DOHH2 (cell line): ENCODE results near the gene F8A1.
"Not testable (repeated sequence)": the region's sequence is repeated elsewhere in the genome, so short reads cannot be mapped to it uniquely, and the experiment has no call there.

Experiments
- H3F3A ChIP-seq: fragments of 200-600 bp; sonication (generic), shearing (Covaris generic); 2 replicates; pipeline ENCODE4 v1.6.0; 2016; ENCODE audit warnings: antibody characterized with exemption, mild to moderate bottlenecking; ENCODE audit not compliant: control insufficient read depth, insufficient read depth
- H3K27ac ChIP-seq: fragments of 200-600 bp; sonication (generic); 2 replicates; pipeline ENCODE4 v1.5.1; 2014; ENCODE audit warnings: low read depth, mild to moderate bottlenecking, low read length, moderate library complexity
- H3K27me3 ChIP-seq: fragments of 200-600 bp; sonication (generic); 2 replicates; pipeline ENCODE4 v1.6.1; 2014; ENCODE audit warnings: mild to moderate bottlenecking, low read length, mixed read lengths; ENCODE audit not compliant: control insufficient read depth
- H3K36me3 ChIP-seq: fragments of 200-600 bp; sonication (generic); 2 replicates; pipeline ENCODE4 v1.6.1; 2014; ENCODE audit warnings: mild to moderate bottlenecking, low read length, moderate library complexity, mixed read lengths; ENCODE audit not compliant: control insufficient read depth
- H3K4me1 ChIP-seq: fragments of 200-600 bp; sonication (generic); 2 replicates; pipeline ENCODE4 v1.6.1; 2014; ENCODE audit warnings: mild to moderate bottlenecking, low read length, mixed read lengths; ENCODE audit not compliant: control insufficient read depth
- H3K4me2 ChIP-seq: fragments of 200-600 bp; sonication (generic); 2 replicates; pipeline ENCODE4 v1.6.0; 2014; ENCODE audit warnings: mild to moderate bottlenecking, low read length, moderate library complexity
- H3K4me3 ChIP-seq: fragments of 200-600 bp; sonication (generic); 2 replicates; pipeline ENCODE4 v1.5.1; 2014; ENCODE audit warnings: mild to moderate bottlenecking, low read length, mixed read lengths
- H3K79me2 ChIP-seq: fragments of 200-600 bp; sonication (generic); 2 replicates; pipeline ENCODE4 v1.6.1; 2014; ENCODE audit warnings: mild to moderate bottlenecking, low read length, mixed read lengths; ENCODE audit not compliant: control insufficient read depth
- H3K9me2 ChIP-seq: fragments of 200-600 bp; sonication (generic); replicated peaks from 2 replicates; pipeline ENCODE4 v1.6.1; 2014; ENCODE audit warnings: mild to moderate bottlenecking, low read length, mixed read lengths; ENCODE audit not compliant: control insufficient read depth
- H3K9me3 ChIP-seq: fragments of 200-600 bp; sonication (generic); 2 replicates; pipeline ENCODE4 v1.6.1; 2014; ENCODE audit warnings: antibody characterized with exemption, low read length, mixed read lengths; ENCODE audit not compliant: control insufficient read depth, insufficient read depth
- H4K20me1 ChIP-seq: fragments of 200-600 bp; sonication (generic); 2 replicates; pipeline ENCODE4 v1.6.0; 2014; ENCODE audit warnings: low read depth, mild to moderate bottlenecking, antibody characterized with exemption, low read length, moderate library complexity; ENCODE audit not compliant: control insufficient read depth, insufficient read depth
- EZH2phosphoT487 ChIP-seq: fragments of 200-600 bp; sonication (generic); IDR thresholded peaks from 2 replicates; pipeline ENCODE4 v1.6.1; 2017; ENCODE audit warnings: borderline replicate concordance, mild to moderate bottlenecking, antibody characterized with exemption, low read length, moderate library complexity, mixed read lengths
- TF ChIP-seq, protein P1 (sequence below): fragments of 200-600 bp; sonication (generic); IDR thresholded peaks from one replicate; pipeline ENCODE4 v1.5.1; 2014; ENCODE audit warnings: antibody characterized with exemption, mild to moderate bottlenecking, low read depth, low read length; ENCODE audit not compliant: poor library complexity, severe bottlenecking

F8A1 gene

GRCh38 chrX:154886069-154886788 lies at the start of gene F8A1:
TSS of gene F8A1 (plus strand) at chrX:154886355. CDS start at chrX:154886375, 20 bp downstream.
- not testable (repeated sequence) for H3K27ac ChIP-seq, H3K27me3 ChIP-seq, H3K9me3 ChIP-seq, H3K79me2 ChIP-seq, H3F3A ChIP-seq, H3K9me2 ChIP-seq, H3K4me1 ChIP-seq, H4K20me1 ChIP-seq, H3K36me3 ChIP-seq
- peak within 1 kb of the TSS; percentile 46; the same call in 1 of the 2 replicates for H3K4me3 ChIP-seq
- peak within 1 kb of the TSS; percentile 43 for H3K4me2 ChIP-seq

DNA sequence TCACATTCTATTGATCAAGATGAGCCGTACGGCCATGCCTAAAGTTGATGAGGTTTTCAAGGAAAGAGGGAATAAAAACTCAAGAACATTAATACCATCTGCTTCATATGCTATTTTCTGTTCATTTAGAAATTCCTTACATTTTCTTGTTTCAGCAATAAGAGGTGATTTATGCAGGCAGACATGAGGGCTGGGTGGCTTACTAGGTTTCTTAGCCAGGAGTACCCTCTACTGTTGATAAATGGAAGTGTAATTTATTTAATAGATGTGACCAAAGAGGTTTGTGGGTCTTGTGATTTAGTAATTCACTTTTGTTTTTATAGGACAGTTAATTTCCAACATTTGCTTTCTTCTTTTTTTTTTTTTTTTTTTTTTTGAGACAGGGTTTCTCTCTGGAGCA lies 45.3 kb upstream of the F8A1 start:
- no peak overlapping the region for H3K27ac ChIP-seq
- no peaks in the 10 kb centered on the region for H3K9me3 ChIP-seq
- H3K36me3 ChIP-seq = no peaks in the 10 kb centered on the region
- H3K4me3 ChIP-seq = no peak overlapping the region
- TF ChIP-seq, protein P1, sequence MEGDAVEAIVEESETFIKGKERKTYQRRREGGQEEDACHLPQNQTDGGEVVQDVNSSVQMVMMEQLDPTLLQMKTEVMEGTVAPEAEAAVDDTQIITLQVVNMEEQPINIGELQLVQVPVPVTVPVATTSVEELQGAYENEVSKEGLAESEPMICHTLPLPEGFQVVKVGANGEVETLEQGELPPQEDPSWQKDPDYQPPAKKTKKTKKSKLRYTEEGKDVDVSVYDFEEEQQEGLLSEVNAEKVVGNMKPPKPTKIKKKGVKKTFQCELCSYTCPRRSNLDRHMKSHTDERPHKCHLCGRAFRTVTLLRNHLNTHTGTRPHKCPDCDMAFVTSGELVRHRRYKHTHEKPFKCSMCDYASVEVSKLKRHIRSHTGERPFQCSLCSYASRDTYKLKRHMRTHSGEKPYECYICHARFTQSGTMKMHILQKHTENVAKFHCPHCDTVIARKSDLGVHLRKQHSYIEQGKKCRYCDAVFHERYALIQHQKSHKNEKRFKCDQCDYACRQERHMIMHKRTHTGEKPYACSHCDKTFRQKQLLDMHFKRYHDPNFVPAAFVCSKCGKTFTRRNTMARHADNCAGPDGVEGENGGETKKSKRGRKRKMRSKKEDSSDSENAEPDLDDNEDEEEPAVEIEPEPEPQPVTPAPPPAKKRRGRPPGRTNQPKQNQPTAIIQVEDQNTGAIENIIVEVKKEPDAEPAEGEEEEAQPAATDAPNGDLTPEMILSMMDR = peak; percentile 50
- TF ChIP-seq EZH2phosphoT487 = no peak
- no peaks in the 10 kb centered on the region for H3K27me3 ChIP-seq
- H4K20me1 ChIP-seq = no peaks in the 10 kb centered on the region
- H3K9me2 ChIP-seq = no peaks in the 10 kb centered on the region
- H3F3A ChIP-seq = no peaks in the 10 kb centered on the region
- H3K79me2 ChIP-seq = no peaks in the 10 kb centered on the region
- H3K4me1 ChIP-seq = no peaks in the 10 kb centered on the region
- H3K4me2 ChIP-seq = no peak overlapping the region

DNA sequence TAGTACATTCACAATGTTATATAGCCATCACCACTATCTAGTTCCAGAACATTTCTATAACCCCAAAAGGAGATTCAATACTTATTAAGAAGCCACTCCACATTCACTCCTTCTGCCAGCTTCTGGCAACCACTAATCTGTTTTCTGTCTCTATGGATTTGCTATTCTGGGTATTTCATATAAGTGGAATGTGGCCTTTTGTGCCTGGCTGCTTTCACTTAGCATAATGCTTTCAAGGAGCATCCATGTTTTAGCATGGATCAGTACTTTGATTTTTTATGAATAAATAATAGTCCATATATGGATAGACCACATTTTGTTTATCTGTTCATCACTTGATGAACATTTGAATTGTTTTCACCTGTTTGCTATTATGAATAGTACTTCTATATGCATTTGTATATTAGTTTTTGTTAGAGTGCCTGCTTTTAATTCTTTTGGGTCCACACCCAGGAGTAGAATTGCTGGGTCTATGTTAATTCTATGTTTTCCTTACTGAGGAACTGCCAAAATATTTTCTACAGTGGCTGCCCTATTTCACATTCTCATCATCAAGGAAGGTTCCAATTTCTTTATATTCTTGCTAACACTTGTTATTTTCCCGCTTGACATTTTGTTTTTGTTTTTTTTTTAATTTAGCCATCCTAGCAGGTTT lies 35.1 kb upstream of the F8A1 start:
- no peaks in the 10 kb centered on the region for H3K27me3 ChIP-seq
- H3K27ac ChIP-seq = no peak overlapping the region
- no peaks in the 10 kb centered on the region for H4K20me1 ChIP-seq
- H3K4me3 ChIP-seq = no peak overlapping the region
- H3K9me2 ChIP-seq = no peaks in the 10 kb centered on the region
- H3K4me1 ChIP-seq = no peaks in the 10 kb centered on the region
- no peak overlapping the region for H3K4me2 ChIP-seq
- no peaks in the 10 kb centered on the region for H3K36me3 ChIP-seq
- no peaks in the 10 kb centered on the region for H3K79me2 ChIP-seq
- TF ChIP-seq EZH2phosphoT487 = no peak
- TF ChIP-seq, protein P1 = no peak
- no peaks in the 10 kb centered on the region for H3K9me3 ChIP-seq
- no peaks in the 10 kb centered on the region for H3F3A ChIP-seq

- H3K9me3 ChIP-seq = no peaks in the 10 kb centered on the region
- no peaks in the 10 kb centered on the region for H3K4me1 ChIP-seq
- no peaks in the 10 kb centered on the region for H3K9me2 ChIP-seq
Measured at GRCh38 chrX:154855256-154855655, 30.9 kb upstream of the F8A1 start.

DNA sequence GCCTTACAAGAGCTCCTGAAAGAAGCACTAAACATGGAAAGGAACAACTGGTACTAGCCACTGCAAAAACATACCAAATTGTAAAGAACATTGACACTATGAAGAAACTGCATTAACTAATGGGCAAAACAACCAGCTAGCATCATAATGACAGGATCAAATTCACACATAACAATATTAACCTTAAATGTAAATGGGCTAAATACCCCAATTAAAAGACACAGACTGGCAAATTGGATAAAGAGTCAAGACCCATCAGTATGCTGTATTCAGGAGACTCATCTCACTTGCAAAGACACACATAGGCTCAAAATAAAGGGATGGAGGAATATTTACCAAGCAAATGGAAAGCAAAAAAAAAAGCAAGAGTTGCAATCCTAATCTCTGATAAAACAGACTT lies 17.6 kb upstream of the F8A1 start:
- H3K9me3 ChIP-seq, H3F3A ChIP-seq, H3K9me2 ChIP-seq, H3K36me3 ChIP-seq, H3K4me2 ChIP-seq, H4K20me1 ChIP-seq, H3K27me3 ChIP-seq, H3K27ac ChIP-seq, H3K79me2 ChIP-seq, H3K4me3 ChIP-seq, H3K4me1 ChIP-seq: not testable (repeated sequence)

More at GRCh38 chrX:154855256-154855655, 30.9 kb upstream of the F8A1 start:
- Histone ChIP-seq H3K79me2 (no peaks in the 10 kb centered on the region), H3K4me2 (no peak overlapping the region), H3K27ac (no peak overlapping the region), H3K27me3 (no peaks in the 10 kb centered on the region), H3K36me3 (no peaks in the 10 kb centered on the region), H3K4me3 (no peak overlapping the region), H4K20me1 (no peaks in the 10 kb centered on the region), H3F3A (no peaks in the 10 kb centered on the region)
- TF ChIP-seq, protein P1 = no peak
